Right ventricle myocardium superior (tissue), 1 donor: Measurements from ENCODE around the gene LPCAT2. TPM values are rescaled to one million over a fixed set of nuclear protein-coding genes. Genes with fewer than 3 reads are reported as not detected.
A peak's percentile ranks its signal among the peaks of the same experiment; 100 is the strongest.
"Not testable (repeated sequence)": the region's sequence is repeated elsewhere in the genome, so short reads cannot be mapped to it uniquely, and the experiment has no call there.

ENCODE experiments used
- ATAC-seq: fragments of 200-7000 bp; cut with Tn5 transposase; one replicate; pipeline ENCODE4 v1.9.1; 2020; ENCODE audit warnings: mild to moderate bottlenecking; ENCODE audit not compliant: poor library complexity
- DNase-seq: peaks from one replicate; pipeline ENCODE4 v3.0.0-alpha.2; 2020
- intact Hi-C: fragments of 100-400 bp; cut with DNase I; formaldehyde crosslinking; loops from one replicate; pipeline ENCODE4 v1.11.2; 2022
- total RNA-seq: library from RNA; stranded (reverse); fragmentation: NEBNext Ultra II Directional; extraction: Animal tissue kit (Norgen Biotek cat#: 25700); gene quantifications from one replicate; pipeline ENCODE4 v1.2.1, GENCODE V29; 2021
- donor health status: DM: no; HTN: yes; CAD: no; lungs with severe emphysema.

Gene LPCAT2
- total RNA-seq, 1 donor from 2014 or later, result 9.6 TPM

DNA sequence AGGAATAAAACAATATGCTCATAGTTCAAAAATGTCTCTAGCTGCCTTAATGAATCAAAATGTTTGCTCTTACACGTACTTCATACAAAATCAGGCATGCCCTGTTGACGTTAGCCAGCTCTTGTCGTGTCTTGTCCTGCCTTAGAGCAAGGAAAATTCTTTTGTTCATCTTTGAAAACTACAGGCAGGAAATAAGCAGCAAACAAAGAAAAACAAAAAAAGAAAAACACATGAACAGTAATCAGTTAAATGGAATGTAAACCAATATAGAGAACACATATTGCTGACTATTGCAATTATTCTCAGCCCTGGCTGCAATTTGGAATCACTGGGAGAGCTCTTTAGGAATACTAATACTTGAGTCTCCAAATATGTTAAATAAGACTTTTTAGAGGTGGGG, 59.3 kb downstream of the LPCAT2 start:
- ATAC-seq, result no peak
- intact Hi-C loops, result no loop called here
- no peak for DNase-seq

DNA sequence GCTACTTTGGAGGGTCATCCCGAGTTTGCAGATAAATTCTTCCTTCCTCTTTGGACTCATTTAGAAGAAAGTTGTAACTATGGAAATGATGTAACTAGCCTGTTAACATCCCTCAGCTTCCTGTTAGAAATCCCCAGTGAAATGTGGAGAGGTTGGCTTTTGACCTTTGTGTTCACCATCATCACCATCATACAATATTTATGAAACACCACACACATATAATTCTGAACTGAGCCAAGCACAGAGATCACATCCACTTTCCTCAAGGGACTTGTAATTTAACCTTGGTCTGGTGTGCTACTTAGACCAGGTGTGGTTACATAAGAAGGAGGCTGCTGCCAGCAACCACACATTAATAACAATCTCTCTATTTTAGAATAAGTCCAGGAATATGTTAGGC, 60.2 kb downstream of the LPCAT2 start:
- ATAC-seq, result peak; percentile 30
- no peak for DNase-seq

GRCh38 chr16:55570159-55570558, 61.3 kb downstream of the LPCAT2 start:
- ATAC-seq (no peak), DNase-seq (no peak)
- intact Hi-C loops, result no loop called here

More for the DNA sequence above, 60.2 kb downstream of the LPCAT2 start:
- intact Hi-C loops, result no loop called here

DNA sequence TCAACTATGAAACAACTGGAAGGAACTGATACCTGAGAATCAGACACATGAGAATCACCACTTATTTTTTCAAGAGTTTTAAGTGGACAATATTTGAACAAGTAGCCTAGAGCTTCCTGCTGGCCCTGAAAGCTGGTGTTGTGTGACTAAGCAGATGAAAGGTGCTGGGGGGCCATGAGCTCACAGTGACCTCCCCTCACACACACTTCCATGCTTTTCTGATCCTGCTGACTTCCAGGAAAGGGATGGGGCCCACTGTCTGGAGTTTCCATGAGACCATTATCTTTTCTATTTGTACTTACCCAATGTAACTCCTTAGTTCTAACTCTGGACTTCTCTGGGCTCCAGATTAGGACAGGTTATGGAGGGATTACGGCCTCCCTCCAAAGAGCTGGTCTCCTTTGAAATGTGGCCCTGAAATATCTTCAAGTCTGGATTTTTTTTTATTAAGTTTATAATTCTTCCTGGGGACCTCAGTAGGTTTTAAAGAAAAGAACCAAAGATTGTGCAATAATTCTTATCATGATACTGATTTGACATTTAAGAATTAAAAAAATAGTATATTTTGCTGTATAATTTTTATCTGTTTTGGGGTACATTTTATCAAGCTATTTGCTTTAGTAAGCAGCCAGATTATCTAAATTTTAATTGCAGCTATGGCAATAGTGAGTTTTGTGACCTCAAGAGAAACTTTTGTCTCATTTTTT, 62.5 kb downstream of the LPCAT2 start:
- no peak for ATAC-seq

GRCh38 chr16:55572439-55572838, 63.6 kb downstream of the LPCAT2 start:
- ATAC-seq (no peak), DNase-seq (no peak)
- intact Hi-C loops, result no loop called here

More for the DNA sequence above, 62.5 kb downstream of the LPCAT2 start:
- no peak for DNase-seq
- intact Hi-C loops, result no loop called here

DNA sequence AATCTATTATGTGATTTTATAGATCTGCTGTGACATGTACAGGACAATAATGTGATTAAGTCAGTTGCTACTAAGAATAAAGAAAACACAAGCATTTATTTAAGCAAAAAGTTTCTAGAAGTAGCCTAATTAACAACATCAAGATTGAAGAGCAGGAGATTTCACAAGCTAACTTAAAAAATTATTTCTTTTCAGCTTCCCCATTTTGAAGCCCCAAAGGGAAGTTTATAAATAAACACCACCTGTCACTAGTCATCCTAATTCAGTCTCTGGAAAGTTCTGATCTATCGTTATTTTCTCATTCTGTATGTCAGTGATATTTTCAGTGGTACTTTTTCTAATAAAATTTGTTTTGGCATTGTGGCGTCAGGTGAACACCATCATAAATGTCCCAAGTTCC, 65.9 kb downstream of the LPCAT2 start:
- DNase-seq, result no peak
- ATAC-seq, result no peak
- intact Hi-C loops, result no loop called here

DNA sequence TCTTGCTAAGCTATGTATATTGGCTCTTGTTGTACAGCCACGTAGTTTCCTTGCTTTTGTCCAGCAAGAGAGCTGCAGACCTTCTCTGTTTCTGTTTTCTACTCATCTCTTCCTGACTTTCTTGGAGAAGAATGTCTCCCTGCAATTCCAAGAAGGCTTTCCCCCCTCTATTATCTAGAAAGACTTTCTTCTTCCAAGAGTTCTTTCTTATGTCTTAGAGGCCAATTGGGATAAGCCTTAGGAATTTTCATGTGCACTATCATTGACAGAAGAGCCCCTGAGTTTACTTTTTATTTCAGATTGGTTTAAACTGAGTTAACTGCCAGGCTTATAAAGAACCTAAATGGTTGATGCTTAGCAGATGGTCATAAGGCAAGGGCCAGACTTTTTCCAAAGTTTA, 66.6 kb downstream of the LPCAT2 start:
- no peak for DNase-seq
- intact Hi-C loops, result no loop called here
- peak; percentile 21 for ATAC-seq

- intact Hi-C loops, result no loop called here
- ATAC-seq (peak; percentile 90), DNase-seq (peak; percentile 61)
These were observed 67.5 kb downstream of the LPCAT2 start for GRCh38 chr16:55576384-55576783.

DNA sequence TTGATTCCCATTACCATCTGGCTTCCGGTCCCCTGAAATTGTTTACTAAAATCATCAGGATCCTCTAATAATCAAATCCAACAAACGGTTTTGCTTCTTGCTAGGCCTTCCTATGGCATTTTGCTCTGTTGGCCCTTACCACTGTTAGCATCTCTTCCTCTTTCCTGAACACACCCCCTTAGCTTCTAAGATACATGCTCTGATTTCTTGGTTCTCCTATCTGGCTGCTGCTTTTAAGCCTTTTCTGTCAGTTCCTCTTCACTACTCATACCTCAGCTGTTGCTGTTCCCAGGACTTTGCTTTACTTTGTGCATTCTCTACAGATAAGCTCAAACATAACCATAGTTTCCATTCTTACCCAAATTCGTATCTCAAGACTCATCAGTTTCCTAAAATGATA, 69.0 kb downstream of the LPCAT2 start:
- ATAC-seq, result no peak

DNA sequence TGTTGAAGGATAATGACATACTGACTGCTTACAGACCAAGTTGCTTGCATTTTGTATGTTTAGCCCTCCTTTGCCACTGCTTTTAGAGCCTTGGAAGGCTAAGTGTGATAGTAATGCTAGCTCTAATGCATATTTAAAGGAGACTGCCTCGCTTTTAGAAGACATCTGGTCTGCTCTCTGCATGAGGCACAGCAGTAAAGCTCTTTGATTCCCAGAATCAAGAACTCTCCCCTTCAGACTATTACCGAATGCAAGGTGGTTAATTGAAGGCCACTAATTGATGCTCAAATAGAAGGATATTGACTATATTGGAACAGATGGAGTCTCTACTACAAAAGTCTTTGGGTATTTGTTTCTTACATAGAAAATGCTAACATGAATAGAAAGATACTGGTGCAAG, 76.8 kb downstream of the LPCAT2 start:
- no peak for DNase-seq
- no peak for ATAC-seq
- intact Hi-C loops, result no loop called here

More for the DNA sequence above, 69.0 kb downstream of the LPCAT2 start:
- DNase-seq, result no peak
- intact Hi-C loops, result no loop called here

DNA sequence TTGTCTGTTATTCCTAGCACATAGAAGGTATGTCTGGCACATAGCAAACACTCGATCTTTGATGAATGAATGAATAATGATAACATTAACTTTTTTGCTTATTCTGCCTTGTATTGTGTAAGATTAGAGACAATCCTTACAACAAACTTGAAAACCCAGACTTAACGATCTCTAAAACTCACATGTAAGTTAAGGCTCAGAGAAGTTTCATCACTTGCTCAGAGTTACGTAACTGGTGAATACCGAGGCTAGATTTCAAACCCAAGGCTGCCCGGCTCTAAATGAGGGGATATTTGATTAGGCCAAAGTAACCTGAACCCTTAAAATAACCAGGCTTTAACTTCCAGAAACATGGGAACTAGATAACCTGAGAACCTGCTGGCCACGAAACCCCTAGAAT, 79.9 kb downstream of the LPCAT2 start:
- intact Hi-C loops, result no loop called here
- ATAC-seq (no peak), DNase-seq (no peak)

DNA sequence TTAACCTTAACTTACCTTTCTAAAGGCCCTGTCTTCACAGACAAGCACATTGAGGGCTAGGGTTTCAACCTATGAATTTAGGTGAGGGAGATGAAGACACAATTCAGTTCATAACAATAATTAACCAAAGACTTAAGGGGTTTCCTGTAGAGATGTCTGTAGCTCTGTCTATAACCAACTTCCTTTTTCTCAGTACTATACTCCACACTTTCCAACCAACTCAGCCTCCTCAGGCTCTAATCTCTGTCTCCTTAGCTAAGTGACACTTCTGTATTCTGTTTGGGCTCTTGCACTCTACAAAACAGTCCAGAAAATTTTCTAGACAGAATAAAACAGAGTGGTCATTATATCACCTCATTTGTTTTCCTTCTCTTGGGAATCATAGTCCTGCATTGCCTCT, 83.4 kb downstream of the LPCAT2 start:
- ATAC-seq, result no peak
- no peak for DNase-seq
- intact Hi-C loops, result no loop called here

GRCh38 chr16:55597928-55598327, 89.1 kb downstream of the LPCAT2 start:
- DNase-seq (no peak), ATAC-seq (no peak)
- intact Hi-C loops, result no loop called here

DNA sequence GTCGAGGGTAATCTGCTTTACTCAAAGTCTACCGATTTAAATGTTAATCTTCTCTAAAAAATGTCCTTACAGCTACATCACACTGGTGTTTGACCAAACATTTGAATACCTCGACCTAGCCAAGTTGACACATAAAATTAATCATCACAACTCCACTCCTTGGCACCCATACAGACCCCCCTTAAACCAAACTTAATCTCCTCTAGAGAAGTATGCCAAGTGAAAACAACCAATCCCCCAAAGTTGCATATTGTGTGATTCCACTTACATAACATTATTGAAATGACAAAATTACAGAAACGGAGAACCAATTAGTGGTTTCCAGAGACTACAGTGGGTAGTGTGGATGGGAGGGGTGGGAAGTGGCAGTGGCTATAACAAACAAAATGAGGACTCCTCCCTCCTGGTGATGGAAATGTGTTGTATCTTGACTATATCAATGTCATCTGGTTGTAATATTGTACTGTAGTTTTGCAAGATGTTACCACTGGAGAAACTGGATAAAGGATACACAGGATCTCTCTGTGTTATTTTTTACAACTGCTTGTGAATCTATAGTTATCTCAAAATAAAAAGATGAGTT, 97.0 kb downstream of the LPCAT2 start:
- DNase-seq, result no peak
- intact Hi-C loops, result no loop called here
- ATAC-seq, result peak; percentile 12

DNA sequence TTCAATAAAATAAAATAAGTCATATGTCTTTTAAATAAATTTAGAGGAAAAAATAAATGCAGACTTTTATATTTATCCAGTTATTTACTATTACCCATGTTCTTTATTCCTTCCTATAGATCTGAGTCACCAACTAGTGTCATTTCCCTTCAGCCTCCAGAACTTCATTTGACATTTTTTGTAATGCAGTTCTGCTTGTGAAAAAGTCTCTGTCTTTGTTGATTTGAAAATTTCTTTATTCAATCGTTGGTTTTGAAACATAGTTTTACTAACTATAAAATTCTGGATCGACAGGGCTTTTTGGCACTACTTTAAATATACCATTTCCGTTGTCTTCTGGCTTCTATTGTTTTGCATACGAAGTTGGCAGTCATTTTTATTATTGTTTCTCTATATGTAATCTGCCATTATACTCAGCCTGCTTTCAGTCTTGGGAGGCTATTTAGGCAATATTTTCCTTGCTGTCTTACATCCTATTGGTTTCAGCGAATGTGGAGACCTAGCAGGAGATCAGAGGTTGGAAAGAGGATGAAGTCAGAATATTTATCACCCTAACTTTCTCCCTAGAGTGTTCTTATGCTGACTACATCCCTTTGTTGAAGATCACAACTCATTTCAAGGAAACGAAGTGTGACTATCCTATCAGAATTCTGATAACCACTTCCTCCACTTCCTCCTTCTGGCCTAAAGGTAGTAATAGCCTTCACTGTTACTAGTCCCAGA, 104.9 kb downstream of the LPCAT2 start:
- ATAC-seq (no peak), DNase-seq (no peak)
- intact Hi-C loops, result no loop called here

DNA sequence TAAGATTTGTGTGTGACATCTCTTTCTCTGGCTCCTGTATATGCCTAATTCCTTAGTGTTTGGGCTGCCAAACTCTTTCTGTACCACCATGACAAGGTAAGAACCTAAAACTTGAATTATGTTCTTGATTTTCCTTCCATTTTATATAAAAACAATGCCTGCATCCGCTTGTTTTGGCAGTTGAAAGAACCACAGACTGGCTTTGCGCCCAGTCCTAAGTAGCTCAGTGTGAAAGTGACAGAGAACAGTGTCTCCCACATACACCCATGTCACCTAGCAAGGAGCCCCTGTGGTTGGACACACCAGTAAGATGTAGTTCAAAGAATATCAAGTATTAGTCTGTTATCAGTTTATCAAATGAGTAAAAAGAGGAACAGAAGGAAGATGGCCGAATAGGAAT, 106.2 kb downstream of the LPCAT2 start:
- intact Hi-C loops, result no loop called here
- ATAC-seq, result no peak
- DNase-seq, result no peak

GRCh38 chr16:55615670-55616069, 106.8 kb downstream of the LPCAT2 start:
- ATAC-seq, intact Hi-C loops, DNase-seq: not testable (repeated sequence)

GRCh38 chr16:55621771-55622170, 112.9 kb downstream of the LPCAT2 start:
- DNase-seq, result no peak
- ATAC-seq, result no peak
- intact Hi-C loops, result no loop called here

DNA sequence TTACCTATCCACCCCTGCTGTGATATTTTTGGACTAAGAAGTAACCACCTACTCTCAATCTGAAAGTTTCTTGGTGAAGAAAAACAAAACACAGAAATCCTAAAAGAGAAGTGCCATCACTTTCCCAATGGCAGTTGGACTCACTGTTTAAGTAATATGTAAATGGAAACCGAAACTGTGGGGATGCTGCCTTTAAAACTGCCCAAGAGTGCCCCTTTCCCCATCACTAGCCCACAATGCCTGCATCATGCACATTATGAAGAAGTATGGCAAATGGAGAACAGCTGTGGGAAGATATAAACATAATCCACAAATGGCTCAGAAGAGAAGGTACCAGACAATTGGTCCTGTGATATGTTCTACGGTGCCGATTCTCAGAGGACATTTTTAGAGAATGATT, 113.4 kb downstream of the LPCAT2 start:
- DNase-seq (no peak), ATAC-seq (no peak)
- intact Hi-C loops, result no loop called here

DNA sequence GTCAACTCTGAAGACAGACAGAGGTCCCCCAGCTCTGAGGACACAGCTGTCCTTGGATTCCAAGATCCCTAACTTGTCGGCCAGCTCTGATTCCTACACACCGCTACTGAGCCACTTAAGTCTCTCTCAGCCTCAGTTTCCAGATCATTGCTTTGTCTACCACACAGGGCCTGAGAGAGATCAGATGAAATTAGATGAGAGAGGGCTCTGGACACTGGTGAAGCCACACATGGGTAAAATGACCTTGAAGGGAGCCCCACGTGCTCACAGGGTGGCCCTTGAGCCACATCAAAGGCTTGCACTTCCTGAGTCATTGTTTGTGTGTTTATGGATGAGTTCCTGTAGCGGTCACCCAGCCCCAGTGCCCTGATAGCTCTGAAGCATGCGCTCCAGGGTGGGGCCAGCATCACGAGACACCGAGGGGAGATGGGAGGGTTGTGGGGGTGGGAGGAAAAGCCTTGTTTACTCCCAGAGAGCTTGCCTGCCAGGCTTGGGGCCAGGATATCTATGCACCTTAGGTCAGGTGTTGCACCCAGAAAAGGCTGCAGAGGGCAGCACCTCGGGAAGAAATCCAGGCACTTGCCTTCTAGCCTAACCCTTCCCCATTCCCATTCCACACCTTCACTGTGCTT, 114.2 kb downstream of the LPCAT2 start:
- intact Hi-C loops, result no loop called here
- DNase-seq (no peak), ATAC-seq (no peak)
